HG03457 (cell line): ENCODE measurements around the gene DENND5A.
"Not testable (repeated sequence)": the region's sequence is repeated elsewhere in the genome, so short reads cannot be mapped to it uniquely, and the experiment has no call there.

Source experiments
- ATAC-seq: cut with Tn5 transposase; IDR thresholded peaks from one replicate; pipeline ENCODE4 v1.9.1; 2021; ENCODE audit warnings: moderate number of reproducible peaks; ENCODE audit not compliant: unreplicated experiment

The DENND5A gene

GRCh38 chr11:9179141-9179540 lies 86.0 kb downstream of the DENND5A start:
- no peak for ATAC-seq

GRCh38 chr11:9178716-9179115 lies 86.4 kb downstream of the DENND5A start:
- ATAC-seq = no peak

- ATAC-seq = no peak
Measured at GRCh38 chr11:9177438-9178091, 87.6 kb downstream of the DENND5A start.

GRCh38 chr11:9176550-9176949 lies 88.6 kb downstream of the DENND5A start:
- no peak for ATAC-seq

GRCh38 chr11:9176136-9176535 lies 89.0 kb downstream of the DENND5A start:
- ATAC-seq = no peak

GRCh38 chr11:9172389-9172788 lies 92.8 kb downstream of the DENND5A start:
- no peak for ATAC-seq

GRCh38 chr11:9170450-9170849 lies 94.7 kb downstream of the DENND5A start:
- no peak for ATAC-seq

- no peak for ATAC-seq
Measured at GRCh38 chr11:9169595-9170295, 95.4 kb downstream of the DENND5A start.

GRCh38 chr11:9161991-9162390 lies 103.2 kb downstream of the DENND5A start:
- ATAC-seq = not testable (repeated sequence)

GRCh38 chr11:9160166-9160565 lies 105.0 kb downstream of the DENND5A start:
- no peak for ATAC-seq

GRCh38 chr11:9158898-9159391 lies 106.2 kb downstream of the DENND5A start:
- no peak for ATAC-seq

- ATAC-seq = no peak
Measured at GRCh38 chr11:9155930-9156329, 109.2 kb downstream of the DENND5A start.

GRCh38 chr11:9153651-9154050 lies 111.5 kb downstream of the DENND5A start:
- no peak for ATAC-seq

- no peak for ATAC-seq
Measured at GRCh38 chr11:9151631-9152030, 113.5 kb downstream of the DENND5A start.

- no peak for ATAC-seq
Measured at GRCh38 chr11:9150926-9151325, 114.2 kb downstream of the DENND5A start.

- no peak for ATAC-seq
Measured at GRCh38 chr11:9150501-9150900, 114.6 kb downstream of the DENND5A start.

GRCh38 chr11:9148727-9149126 lies 116.4 kb downstream of the DENND5A start:
- ATAC-seq = no peak

GRCh38 chr11:9148035-9148434 lies 117.1 kb downstream of the DENND5A start:
- no peak for ATAC-seq

GRCh38 chr11:9146477-9146876 lies 118.7 kb downstream of the DENND5A start:
- no peak for ATAC-seq

- no peak for ATAC-seq
Measured at GRCh38 chr11:9145283-9145682, 119.9 kb downstream of the DENND5A start.

- ATAC-seq = no peak
Measured at GRCh38 chr11:9144828-9145227, 120.3 kb downstream of the DENND5A start.

- ATAC-seq = no peak
Measured at GRCh38 chr11:9143721-9144120, 121.4 kb downstream of the DENND5A start.
